NCI-H187 (cell line): ENCODE results near the gene ANKS6.
"Not testable (repeated sequence)": the region's sequence is repeated elsewhere in the genome, so short reads cannot be mapped to it uniquely, and the experiment has no call there.

Source experiments
- DNase-seq, 2 experiments: peaks; one replicate each; lab custom pipeline; 2025; lab: John Stamatoyannopoulos, UW

The ANKS6 gene

GRCh38 chr9:98701576-98701975 is 94.8 kb downstream of the ANKS6 start:
- DNase-seq = no peak

GRCh38 chr9:98700801-98701200 is 95.6 kb downstream of the ANKS6 start:
- no peak for DNase-seq

DNA sequence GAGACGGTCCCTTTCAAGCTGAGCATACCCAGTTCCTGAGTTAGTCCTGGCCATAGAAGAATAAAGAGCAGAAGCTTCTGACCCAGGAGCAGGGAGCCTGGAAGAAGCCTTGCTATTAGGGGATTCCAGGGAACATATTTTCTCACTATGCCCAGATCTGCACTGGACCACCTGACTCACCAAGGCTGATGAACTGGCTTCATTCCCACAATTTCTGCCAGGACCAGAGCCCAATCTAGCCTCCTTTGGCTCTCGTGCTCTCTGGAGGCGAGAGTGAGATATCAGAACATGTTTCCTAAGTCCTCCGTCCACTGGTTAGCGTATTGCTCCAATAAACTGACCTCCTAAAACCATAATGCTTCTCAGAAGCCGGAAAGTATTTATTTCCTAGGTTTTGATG is 97.5 kb downstream of the ANKS6 start:
- DNase-seq = no peak

- DNase-seq = no peak
Measured at GRCh38 chr9:98694943-98695342, 101.4 kb downstream of the ANKS6 start.

- no peak for DNase-seq
Measured at GRCh38 chr9:98692392-98692791, 104.0 kb downstream of the ANKS6 start.

- DNase-seq = no peak
Measured at GRCh38 chr9:98691890-98692289, 104.5 kb downstream of the ANKS6 start.

- DNase-seq = no peak
Measured at GRCh38 chr9:98690686-98691085, 105.7 kb downstream of the ANKS6 start.

- DNase-seq = no peak
Measured at GRCh38 chr9:98688710-98689495, 107.5 kb downstream of the ANKS6 start.

DNA sequence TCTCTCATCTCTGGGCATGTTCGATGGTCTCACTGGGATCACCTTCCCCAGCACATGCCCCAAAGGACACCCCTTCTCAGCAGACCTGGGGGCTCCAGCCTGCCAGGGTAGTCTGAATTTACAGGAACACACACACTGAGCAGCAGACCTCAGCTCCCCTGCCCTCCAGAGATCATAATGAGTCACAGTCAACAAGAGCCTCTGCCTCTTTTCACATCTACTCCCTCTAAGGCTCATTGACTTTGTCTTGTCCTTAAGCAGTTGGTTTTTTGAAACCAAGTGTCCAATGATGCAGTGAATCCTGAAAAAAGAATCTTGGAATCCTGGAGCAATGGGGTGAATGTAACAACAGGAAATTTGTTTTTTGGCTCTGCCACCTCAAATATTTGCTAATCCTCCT is 108.4 kb downstream of the ANKS6 start:
- no peak for DNase-seq

GRCh38 chr9:98686961-98687855 is 109.1 kb downstream of the ANKS6 start:
- DNase-seq = no peak

DNA sequence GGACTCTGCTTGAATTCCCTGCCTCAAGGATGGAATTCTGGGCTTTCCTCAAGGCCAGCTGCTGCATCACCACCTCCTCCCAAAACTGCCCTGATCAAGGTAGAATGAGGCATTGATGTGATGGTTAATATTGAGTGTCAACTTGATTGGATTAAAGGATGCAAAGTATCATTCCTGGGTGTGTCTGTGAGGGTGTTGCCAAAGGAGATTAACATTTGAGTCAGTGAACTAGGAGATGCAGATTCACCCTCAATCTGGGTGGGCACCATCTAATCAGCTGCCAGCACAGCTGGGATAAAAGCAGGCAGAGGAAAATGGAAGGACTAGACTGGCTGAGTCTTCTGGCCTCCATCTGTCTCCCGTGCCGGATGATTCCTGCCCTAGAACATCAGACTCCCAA is 111.5 kb downstream of the ANKS6 start:
- DNase-seq = not testable (repeated sequence)
